ENCODE data around the gene BCL2L12. TPM values are rescaled to one million over a fixed set of nuclear protein-coding genes. Genes with fewer than 3 reads are reported as not detected.
A peak's percentile ranks its signal among the peaks of the same experiment; 100 is the strongest.

Gene BCL2L12
- total and polyA plus RNA-seq, 9 donors = 6.7 to 21.0 (median 15.6) TPM

GRCh38 chr19:49637821-49638738 is 27.7 kb upstream of the BCL2L12 start:
- intact Hi-C loops (cut with DNase I) = loop anchor here in 2 of 4 donors (2.0 to 5.0 kb wide), 2 partner anchors 46 to 47 kb away; partner anchors contain the start of gene PRR12 (in 2 of the 2)
- no peaks in the 10 kb centered on the region for H3K9me3 ChIP-seq
- peaks cover 10% of the 10 kb centered on the region for H3K4me1 ChIP-seq (ENCODE audit: insufficient read depth)
- H3K27ac ChIP-seq = peak overlapping the region; percentile 42
- H3K4me3 ChIP-seq = peak overlapping the region; percentile 80
- DNase-seq = peak; percentile 75 to 83 (median 81)
- no peaks in the 10 kb centered on the region for H3K27me3 ChIP-seq
- 6 to 9% (median 8%) methylated on average over 19 of the region's 19 CpGs for WGBS, 3 donors
- TF ChIP-seq POLR2A (IDR thresholded peaks at IDR 0.05) = no peak
- no peak for TF ChIP-seq EP300 (IDR thresholded peaks at IDR 0.05)
- TF ChIP-seq CTCF (IDR thresholded peaks at IDR 0.05) = no peak
- no peaks in the 10 kb centered on the region for H3K36me3 ChIP-seq

- Histone ChIP-seq H3K27ac (peak overlapping the region; percentile 77 to 98), H3K27me3 (no peaks in the 10 kb centered on the region), H3K4me1 (ENCODE audit: insufficient read depth) (peaks cover 12% of the 10 kb centered on the region), H3K36me3 (no peaks in the 10 kb centered on the region), H3K9me3 (no peaks in the 10 kb centered on the region), H3K4me3 (peak overlapping the region; percentile 80)
- WGBS, 3 donors = 4 to 7% (median 5%) methylated on average over 23 to 31 of the region's 31 CpGs
- DNase-seq = peak in 4 of 5 donors; percentile 51 to 67 (median 64)
- intact Hi-C loops (cut with DNase I) = loop anchor here in 2 of 4 donors (2.0 to 5.0 kb wide), 3 partner anchors 38 to 49 kb away; partner anchors contain the start of genes PRR12 (in 2 of the 2) and PRMT1 (in 1 of the 2)
- TF ChIP-seq EP300 (IDR thresholded peaks at IDR 0.05) (peak; percentile 23), CTCF (IDR thresholded peaks at IDR 0.05) (no peak), POLR2A (IDR thresholded peaks at IDR 0.05) (peak; percentile 44)
These were observed 26.2 kb upstream of the BCL2L12 start for GRCh38 chr19:49639401-49640112.

- WGBS, 3 donors = 0 to 1% (median 0%) methylated on average over 43 to 51 of the region's 51 CpGs
- Histone ChIP-seq H3K27me3 (no peaks in the 10 kb centered on the region), H3K27ac (peak within 1 kb of the TSS; percentile 98 to 100), H3K9me3 (no peaks in the 10 kb centered on the region), H3K4me3 (peak within 1 kb of the TSS; percentile 80), H3K36me3 (no peaks in the 10 kb centered on the region), H3K4me1 (ENCODE audit: insufficient read depth) (peaks cover 12% of the 10 kb centered on the region)
- intact Hi-C loops (cut with DNase I) = loop anchor here in 1 of 4 donors (5.0 kb wide), 1 partner anchor 37 kb away; the partner anchor contains the start of gene PRMT1
- peak; percentile 98 to 100 (median 99) for DNase-seq
- TF ChIP-seq EP300 (IDR thresholded peaks at IDR 0.05) = peak; percentile 81
- peak; percentile 97 for TF ChIP-seq POLR2A (IDR thresholded peaks at IDR 0.05)
- no peak for TF ChIP-seq CTCF (IDR thresholded peaks at IDR 0.05)
These were observed 25.4 kb upstream of the BCL2L12 start, which contains the start of gene RRAS for GRCh38 chr19:49640113-49640898. RRAS (minus strand) TSS chr19:49640143; CDS start chr19:49640098, 45 bp downstream.

All from ovary (tissue), 9 donors.